Gastroesophageal sphincter (tissue), 4 donors: ENCODE measurements around the gene LMO7. TPM values are rescaled to one million over a fixed set of nuclear protein-coding genes. Genes with fewer than 3 reads are reported as not detected.

Experiments
- ATAC-seq: fragments of 150-250 bp; one replicate; pipeline ENCODE4 v1.9.1; 2016; ENCODE audit warnings: mild to moderate bottlenecking, moderate library complexity
- H3K27ac ChIP-seq, 4 donors: fragments of 200-600 bp; sonication (generic) in 3 of 4; 1 replicate in 3 of 4; 2 replicates in 1 of 4; pipeline ENCODE4 v1.5.1; 2016 to 2019
- H3K27me3 ChIP-seq: fragments of 200-600 bp; sonication (generic); one replicate; pipeline ENCODE4 v1.5.1; 2019
- H3K36me3 ChIP-seq, 2 donors: fragments of 200-600 bp; sonication (generic); one replicate each; pipeline ENCODE4 v1.5.1; 2019; ENCODE audit warnings: control low read depth in 1 of 2
- H3K4me1 ChIP-seq, 3 donors: fragments of 200-600 bp; sonication (generic); 1 replicate in 2 of 3; 2 replicates in 1 of 3; pipeline ENCODE4 v1.5.1; 2016 to 2019; ENCODE audit warnings: control low read depth in 2 of 3
- H3K4me3 ChIP-seq, 2 donors: fragments of 200-600 bp; sonication (generic); one replicate each; pipeline ENCODE4 v1.5.1; 2019; ENCODE audit warnings: mild to moderate bottlenecking in 1 of 2, moderate library complexity in 1 of 2
- H3K9me3 ChIP-seq, 3 donors: fragments of 200-600 bp; sonication (generic); one replicate each; pipeline ENCODE4 v1.5.1; 2017 to 2019; ENCODE audit warnings: control low read depth in 2 of 3
- CTCF ChIP-seq, 4 experiments: fragments of 200-600 bp in 2 of 4; fragments of 450-650 bp in 2 of 4; sonication (generic) in 1 of 4; IDR thresholded peaks; one replicate each; pipeline ENCODE4 v1.5.1; 2017 to 2019; ENCODE audit warnings: antibody characterized with exemption in 4 of 4, mild to moderate bottlenecking in 2 of 4, moderate library complexity in 2 of 4
- EP300 ChIP-seq: sonication (generic); formaldehyde crosslinking; IDR thresholded peaks from one replicate; pipeline ENCODE4 v1.6.1; 2017; ENCODE audit warnings: antibody characterized with exemption, mild to moderate bottlenecking
- POLR2A ChIP-seq, 2 donors: fragments of 450-650 bp; IDR thresholded peaks; one replicate each; pipeline ENCODE4 v1.6.1; 2017; ENCODE audit warnings: antibody characterized with exemption in 2 of 2, mild to moderate bottlenecking in 2 of 2, moderate library complexity in 1 of 2
- POLR2AphosphoS5 ChIP-seq: sonication (generic); formaldehyde crosslinking; IDR thresholded peaks from one replicate; pipeline ENCODE4 v1.6.1; 2017; ENCODE audit warnings: antibody characterized with exemption
- WGBS, 2 donors: methylation state at CpG; one replicate each; pipeline ENCODE4 v1.1.5; 2018; ENCODE audit warnings: low coverage in 1 of 2; 5-methylcytosine and 5-hydroxymethylcytosine counted together
- total RNA-seq, 4 donors: library from RNA; depleted of rRNA; stranded (reverse); fragments of >200 nt; gene quantifications; one replicate each; pipeline ENCODE4 v1.1.0, GENCODE V29; 2016

The LMO7 gene
- total RNA-seq, 4 donors from 2014 or later: 15.1 to 45.0 (median 26.8) TPM

- WGBS, 2 donors: 93 to 95% methylated on average over 2 of the region's 2 CpGs
- H3K4me3 ChIP-seq: no peak overlapping the region
- TF ChIP-seq POLR2A (IDR thresholded peaks at IDR 0.05) (no peak), POLR2AphosphoS5 (no peak), CTCF (IDR thresholded peaks at IDR 0.05) (no peak), EP300 (no peak)
- H3K27me3 ChIP-seq: no peaks in the 10 kb centered on the region
- H3K4me1 ChIP-seq: no peaks in the 10 kb centered on the region
- no peaks in the 10 kb centered on the region for H3K36me3 ChIP-seq
- H3K9me3 ChIP-seq: no peaks in the 10 kb centered on the region
- H3K27ac ChIP-seq: no peak overlapping the region
- ATAC-seq: no peak
These were observed 16.6 kb downstream of the LMO7 start for GRCh38 chr13:75652726-75653125.

- TF ChIP-seq POLR2A (IDR thresholded peaks at IDR 0.05) (no peak), POLR2AphosphoS5 (no peak), CTCF (IDR thresholded peaks at IDR 0.05) (no peak), EP300 (no peak)
These were observed 20.4 kb downstream of the LMO7 start for GRCh38 chr13:75656425-75656989.

GRCh38 chr13:75657111-75657510, 21.0 kb downstream of the LMO7 start:
- 100% methylated on average over 1 of the region's 1 CpG; no CpG with 5 or more reads in 1 of the 2 donors for WGBS, 2 donors
- no peaks in the 10 kb centered on the region for H3K27me3 ChIP-seq
- H3K9me3 ChIP-seq: no peaks in the 10 kb centered on the region
- no peak overlapping the region for H3K27ac ChIP-seq
- no peak for ATAC-seq
- H3K4me3 ChIP-seq: no peak overlapping the region
- no peak for TF ChIP-seq POLR2AphosphoS5
- TF ChIP-seq CTCF (IDR thresholded peaks at IDR 0.05): no peak
- no peak for TF ChIP-seq POLR2A (IDR thresholded peaks at IDR 0.05)
- no peak for TF ChIP-seq EP300
- H3K4me1 ChIP-seq: no peaks in the 10 kb centered on the region
- no peaks in the 10 kb centered on the region for H3K36me3 ChIP-seq

More at GRCh38 chr13:75656425-75656989, 20.4 kb downstream of the LMO7 start:
- no peak for ATAC-seq
- Histone ChIP-seq H3K36me3 (no peaks in the 10 kb centered on the region), H3K4me1 (no peaks in the 10 kb centered on the region), H3K9me3 (no peaks in the 10 kb centered on the region), H3K27me3 (no peaks in the 10 kb centered on the region), H3K4me3 (no peak overlapping the region), H3K27ac (no peak overlapping the region)
- WGBS, 2 donors: 100% methylated on average over 1 to 3 of the region's 3 CpGs

- Histone ChIP-seq H3K27ac (no peak overlapping the region), H3K4me3 (no peak overlapping the region), H3K27me3 (no peaks in the 10 kb centered on the region), H3K36me3 (no peaks in the 10 kb centered on the region), H3K9me3 (no peaks in the 10 kb centered on the region), H3K4me1 (no peaks in the 10 kb centered on the region)
- WGBS, 2 donors: 67 to 84% methylated on average over 1 to 3 of the region's 3 CpGs
- TF ChIP-seq EP300 (no peak), POLR2A (IDR thresholded peaks at IDR 0.05) (no peak), POLR2AphosphoS5 (no peak), CTCF (IDR thresholded peaks at IDR 0.05) (no peak)
- ATAC-seq: no peak
These were observed 24.6 kb downstream of the LMO7 start for GRCh38 chr13:75660694-75661093.

- no peak for ATAC-seq
- Histone ChIP-seq H3K4me3 (no peak overlapping the region), H3K36me3 (no peaks in the 10 kb centered on the region), H3K27ac (no peak overlapping the region), H3K9me3 (no peaks in the 10 kb centered on the region), H3K4me1 (no peaks in the 10 kb centered on the region), H3K27me3 (no peaks in the 10 kb centered on the region)
- TF ChIP-seq POLR2AphosphoS5: no peak
- 66 to 84% methylated on average over 4 of the region's 4 CpGs for WGBS, 2 donors
These were observed 25.3 kb downstream of the LMO7 start for GRCh38 chr13:75661443-75661842.
